T1000 (cell line): Measurements from ENCODE around the gene DNAJC3.
"Not testable (repeated sequence)": the region's sequence is repeated elsewhere in the genome, so short reads cannot be mapped to it uniquely, and the experiment has no call there.

ENCODE experiments used
- DNase-seq: peaks from one replicate; lab custom pipeline; 2025; ENCODE audit warnings: mixed read lengths; lab: John Stamatoyannopoulos, UW

Gene DNAJC3

DNA sequence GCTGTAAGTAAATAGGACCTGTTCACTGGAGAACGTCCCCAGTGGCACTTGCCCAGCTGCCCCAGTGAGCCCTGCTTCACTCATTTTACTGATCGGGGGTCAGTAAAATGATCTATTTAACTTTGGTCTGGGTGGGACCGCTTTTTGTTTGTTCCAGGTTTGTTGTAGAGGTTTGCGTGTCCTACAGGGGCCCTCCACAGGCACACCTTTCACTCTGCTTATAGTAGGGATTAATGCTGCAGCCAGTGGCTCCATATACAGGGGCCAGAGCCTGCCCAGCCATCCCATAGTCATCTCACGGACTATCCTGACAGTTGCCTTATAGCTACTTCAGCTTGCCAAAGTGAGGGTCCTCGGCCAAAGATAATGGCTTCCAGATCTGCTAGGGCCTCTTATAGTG is 104.1 kb downstream of the DNAJC3 start:
- no peak for DNase-seq

DNA sequence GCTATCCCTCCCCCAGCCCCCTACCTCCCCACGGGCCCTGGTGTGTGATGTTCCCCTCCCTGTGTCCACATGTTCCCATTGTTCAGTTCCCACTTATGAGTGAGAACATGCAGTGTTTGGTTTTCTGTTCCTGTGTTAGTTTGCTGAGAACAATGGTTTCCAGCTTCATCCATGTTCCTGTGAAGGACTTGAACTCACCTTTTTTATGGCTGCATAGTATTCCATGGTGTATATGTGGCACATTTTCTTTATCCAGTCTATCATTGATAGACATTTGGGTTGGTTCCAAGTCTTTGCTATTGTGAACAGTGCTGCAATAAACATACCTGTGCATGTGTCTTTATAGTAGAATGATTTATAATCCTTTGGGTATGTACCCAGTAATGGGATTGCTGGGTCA is 105.0 kb downstream of the DNAJC3 start:
- DNase-seq: not testable (repeated sequence)

DNA sequence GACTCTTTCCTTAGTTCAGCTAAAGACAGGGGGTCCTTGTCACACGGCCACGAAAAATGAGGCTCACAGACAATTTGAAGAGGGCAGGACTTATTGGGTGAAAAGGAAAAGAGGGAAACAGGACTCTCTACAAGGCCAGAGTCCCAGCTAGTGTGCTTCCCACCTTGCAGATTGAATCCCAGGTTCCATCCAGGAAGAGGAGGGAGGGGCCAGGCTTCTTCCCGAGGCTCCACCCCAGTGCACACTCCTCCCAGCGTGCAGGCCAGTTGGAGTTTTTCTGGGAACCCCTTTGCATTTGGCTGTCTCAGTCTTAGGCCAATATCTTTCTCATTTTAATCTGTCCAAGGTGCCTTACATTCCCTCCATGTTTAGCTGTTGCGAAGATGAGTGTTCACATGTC is 106.8 kb downstream of the DNAJC3 start:
- no peak for DNase-seq

GRCh38 chr13:95784161-95784899 is 107.4 kb downstream of the DNAJC3 start:
- peak; percentile 6 for DNase-seq

DNA sequence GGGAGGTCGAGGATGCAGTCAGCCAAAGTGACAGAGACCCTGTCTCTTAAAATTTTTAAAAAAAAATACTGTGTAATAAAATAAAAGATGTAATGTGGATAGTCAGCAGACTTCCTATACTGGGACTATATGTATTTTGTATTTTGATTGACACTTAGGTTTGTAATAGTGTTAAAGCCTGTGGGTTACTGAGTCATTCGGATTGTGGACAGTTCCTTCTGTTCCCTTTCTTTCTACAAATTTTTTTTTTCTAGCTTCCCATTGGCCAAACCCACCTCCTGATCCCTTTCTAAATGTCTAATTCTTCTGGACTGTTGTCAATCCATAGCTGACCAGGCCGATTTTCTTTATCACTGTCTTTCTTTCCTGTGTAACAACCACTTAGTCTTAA is 108.0 kb downstream of the DNAJC3 start:
- no peak for DNase-seq

GRCh38 chr13:95787356-95788099 is 110.6 kb downstream of the DNAJC3 start:
- DNase-seq: no peak

DNA sequence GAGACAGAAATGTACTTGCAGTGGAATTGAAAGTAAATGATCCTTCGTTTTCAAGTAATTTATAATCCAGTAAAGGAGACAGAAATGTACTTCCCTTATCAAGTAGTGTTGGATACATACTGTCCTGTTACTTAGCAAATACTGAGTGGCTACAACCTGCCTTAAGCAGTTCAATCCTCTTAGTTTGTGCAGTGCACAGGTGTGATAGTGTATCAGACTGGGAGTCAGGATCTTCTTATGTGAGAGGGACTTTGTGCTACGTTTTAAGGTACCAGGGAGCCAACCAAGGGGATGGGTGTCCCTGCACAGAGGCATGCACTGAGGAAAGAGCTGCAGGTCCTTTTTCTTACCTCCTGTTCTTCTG is 111.1 kb downstream of the DNAJC3 start:
- no peak for DNase-seq

GRCh38 chr13:95789315-95789714 is 112.4 kb downstream of the DNAJC3 start:
- not testable (repeated sequence) for DNase-seq

DNA sequence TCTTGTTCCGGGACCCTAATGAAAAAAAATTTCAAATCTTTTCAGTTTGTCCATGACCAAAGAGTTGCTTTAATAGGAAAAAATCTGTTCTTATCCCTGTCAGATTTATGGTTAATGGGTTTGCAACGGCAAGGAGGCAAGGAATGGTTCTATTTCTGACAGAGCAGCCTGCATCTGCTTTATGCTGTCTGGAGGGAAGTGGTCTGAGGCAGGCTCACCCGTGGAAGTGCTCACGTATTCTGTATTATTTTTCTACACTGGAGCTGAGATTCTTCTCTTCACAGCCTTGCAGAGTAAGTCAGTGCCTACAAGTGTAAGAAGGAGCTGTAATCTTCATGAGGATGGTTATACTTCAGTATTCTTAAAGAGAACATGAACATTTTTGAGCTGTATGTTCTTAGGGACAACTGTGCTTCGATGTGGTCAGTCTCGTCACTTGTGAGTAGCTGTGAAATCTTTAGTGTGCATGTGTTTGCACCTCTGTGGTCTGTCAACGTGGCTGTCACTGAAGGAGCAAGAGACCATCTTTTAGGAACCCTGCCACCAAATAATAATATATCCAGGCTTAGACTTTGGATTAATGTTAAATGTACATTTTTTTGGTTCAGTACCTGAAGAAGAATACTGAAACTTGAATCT is 114.3 kb downstream of the DNAJC3 start:
- no peak for DNase-seq

DNA sequence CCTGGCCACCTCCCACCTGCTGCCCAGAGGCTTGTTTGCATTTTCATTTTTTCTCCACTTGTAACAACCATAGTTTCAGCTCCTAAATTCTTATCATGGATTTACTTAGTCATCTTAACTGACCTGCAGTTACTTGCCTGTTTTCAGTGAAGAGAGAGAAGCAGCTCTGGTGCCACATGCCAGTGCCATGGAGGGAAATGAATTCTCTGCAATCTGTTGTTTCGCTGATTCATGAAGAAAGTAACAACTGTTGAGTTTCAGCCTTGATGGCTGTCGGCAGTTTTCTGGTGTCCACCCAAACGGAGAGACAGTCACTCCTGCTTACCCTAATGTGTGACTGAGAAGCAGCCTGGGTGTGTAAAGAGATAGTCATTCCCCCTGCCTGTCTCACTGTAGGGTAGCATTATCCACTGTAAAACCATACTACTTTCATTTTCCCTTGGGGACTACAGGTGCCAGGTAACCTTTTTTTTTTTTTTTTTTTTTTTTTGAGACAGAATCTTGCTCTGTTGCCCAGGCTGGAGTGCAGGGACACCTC is 116.1 kb downstream of the DNAJC3 start:
- no peak for DNase-seq

DNA sequence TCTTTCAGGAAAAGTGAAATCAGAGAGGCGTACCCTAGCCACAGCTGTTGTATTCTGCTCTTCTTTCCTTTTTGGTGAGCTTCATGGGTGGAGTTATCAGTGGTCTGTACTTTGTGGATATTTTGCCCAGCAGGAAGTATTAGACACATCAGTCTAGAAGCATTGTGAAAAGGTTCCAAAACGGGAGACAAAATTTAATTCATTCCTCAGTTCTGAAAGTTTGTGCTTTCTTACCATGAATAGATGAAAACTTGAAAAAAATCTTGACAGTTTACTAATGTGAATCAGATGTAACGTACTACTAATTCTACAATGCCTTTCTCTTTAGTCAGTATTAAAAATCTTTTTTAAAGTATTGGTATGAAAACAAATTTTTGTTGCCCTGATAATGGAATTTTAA is 116.8 kb downstream of the DNAJC3 start:
- no peak for DNase-seq

GRCh38 chr13:95797016-95797415 is 120.1 kb downstream of the DNAJC3 start:
- DNase-seq: no peak

DNA sequence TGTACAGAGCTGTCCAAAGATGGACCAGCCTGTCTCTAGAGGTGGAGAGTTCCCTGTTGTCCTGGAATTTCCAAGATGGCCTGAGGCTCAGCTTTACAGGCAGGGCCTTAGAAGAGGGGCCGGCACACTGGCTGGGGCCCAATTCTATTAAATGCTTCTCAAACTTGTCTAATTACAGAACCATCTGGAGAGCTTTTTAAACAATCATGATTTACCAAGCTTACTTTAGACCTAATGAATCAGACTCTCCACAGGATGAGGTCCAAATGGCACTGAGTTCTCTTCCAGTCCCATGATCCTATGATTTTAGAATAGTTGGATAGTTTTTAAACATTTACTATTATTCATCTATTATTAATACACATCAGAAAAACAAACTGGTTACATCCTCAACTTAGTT is 123.5 kb downstream of the DNAJC3 start:
- DNase-seq: no peak

GRCh38 chr13:95801825-95802224 is 124.9 kb downstream of the DNAJC3 start:
- DNase-seq: no peak

GRCh38 chr13:95805921-95806320 is 129.0 kb downstream of the DNAJC3 start:
- no peak for DNase-seq

DNA sequence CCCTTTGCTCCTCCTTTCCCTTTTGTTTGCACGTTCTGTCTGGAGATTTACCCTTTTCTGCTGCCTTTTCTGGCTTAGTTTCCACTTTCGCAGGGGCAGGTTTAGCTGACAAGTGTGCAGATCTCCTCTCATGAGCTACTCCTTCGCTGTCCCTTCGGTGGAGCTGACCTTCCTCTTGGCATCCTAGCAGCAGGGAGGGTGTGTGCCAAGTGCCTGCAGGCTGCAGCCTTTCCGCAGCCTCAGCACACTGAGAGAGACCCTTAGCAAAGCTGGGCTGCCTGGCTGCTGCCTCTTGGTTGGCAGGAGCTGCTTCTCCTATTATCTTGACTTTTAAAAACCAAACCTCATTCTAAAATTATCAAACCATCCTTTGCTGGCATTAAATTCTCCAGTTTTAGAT is 132.5 kb downstream of the DNAJC3 start:
- DNase-seq: no peak

DNA sequence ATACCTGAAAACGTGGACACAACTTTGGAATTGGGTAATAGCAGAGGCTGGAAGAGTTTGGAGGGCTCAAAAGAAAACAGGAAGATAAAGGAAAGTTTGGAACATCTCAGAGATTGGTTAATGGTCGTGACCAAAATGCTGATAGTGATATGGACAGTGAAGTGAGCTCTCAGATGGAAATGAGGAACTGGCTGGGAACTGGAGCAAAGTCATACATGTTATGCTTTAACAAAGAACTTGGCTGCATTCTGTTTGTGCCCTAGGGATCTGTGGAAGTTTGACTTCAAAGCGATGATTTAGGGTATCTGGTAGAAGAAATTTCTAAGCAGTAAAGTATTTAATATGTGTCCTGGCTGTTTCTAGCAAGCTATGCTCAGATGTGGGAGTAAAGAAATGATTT is 136.2 kb downstream of the DNAJC3 start:
- DNase-seq: no peak

DNA sequence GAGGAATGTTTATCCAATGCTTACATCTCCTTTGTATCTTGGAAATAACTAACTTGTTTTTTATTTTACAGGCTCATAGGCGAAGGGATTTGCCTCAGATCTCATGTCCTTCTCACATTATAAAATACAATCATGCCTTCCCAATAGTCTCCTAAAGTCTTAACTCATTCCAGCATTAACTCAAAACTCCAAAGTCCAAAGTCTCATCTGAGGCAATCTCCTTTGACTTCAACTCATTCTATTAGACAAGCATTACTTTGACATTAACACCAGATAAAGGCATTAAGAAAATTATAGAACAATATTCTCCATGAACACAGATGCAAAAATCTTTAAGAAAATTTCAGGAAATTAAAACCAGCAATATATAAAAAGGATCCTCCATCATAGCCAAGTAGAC is 137.6 kb downstream of the DNAJC3 start:
- no peak for DNase-seq

DNA sequence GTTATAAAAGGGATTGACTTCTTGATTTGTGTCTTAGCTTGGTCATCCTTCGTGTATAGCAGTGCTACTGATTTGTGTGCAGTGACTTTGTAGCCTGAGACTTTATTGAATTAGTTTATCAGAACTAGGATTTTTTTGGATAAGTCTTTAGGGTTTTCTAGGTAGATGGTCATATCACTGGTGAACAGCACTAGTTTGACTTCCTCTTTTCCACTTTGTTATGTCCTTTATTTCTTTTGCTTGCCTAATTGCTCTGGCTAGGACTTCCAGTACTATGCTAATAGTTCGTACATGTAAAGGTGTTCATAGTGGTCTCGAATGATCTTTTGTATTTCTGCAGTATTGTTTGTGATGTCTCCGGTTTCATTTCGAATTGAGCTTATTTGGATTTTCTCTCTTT is 145.4 kb downstream of the DNAJC3 start:
- no peak for DNase-seq

DNA sequence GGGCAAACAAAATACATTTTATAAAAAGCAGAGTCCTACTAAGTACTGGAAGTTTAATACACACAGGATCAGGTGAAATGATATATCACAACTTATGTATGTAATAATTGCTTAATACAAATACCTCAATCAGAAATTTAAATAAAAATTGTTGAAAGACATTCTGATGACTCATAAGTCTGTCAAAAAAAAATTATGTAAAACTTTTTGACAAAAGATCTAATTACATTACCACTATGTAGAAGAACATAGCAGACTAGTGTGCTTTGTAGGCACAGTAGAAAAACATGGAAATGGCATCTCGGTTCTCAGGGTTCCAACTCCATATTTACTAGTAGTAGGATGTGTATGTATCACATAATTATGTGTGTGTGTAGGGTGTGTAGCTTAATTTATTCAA is 156.2 kb downstream of the DNAJC3 start:
- DNase-seq: no peak

DNA sequence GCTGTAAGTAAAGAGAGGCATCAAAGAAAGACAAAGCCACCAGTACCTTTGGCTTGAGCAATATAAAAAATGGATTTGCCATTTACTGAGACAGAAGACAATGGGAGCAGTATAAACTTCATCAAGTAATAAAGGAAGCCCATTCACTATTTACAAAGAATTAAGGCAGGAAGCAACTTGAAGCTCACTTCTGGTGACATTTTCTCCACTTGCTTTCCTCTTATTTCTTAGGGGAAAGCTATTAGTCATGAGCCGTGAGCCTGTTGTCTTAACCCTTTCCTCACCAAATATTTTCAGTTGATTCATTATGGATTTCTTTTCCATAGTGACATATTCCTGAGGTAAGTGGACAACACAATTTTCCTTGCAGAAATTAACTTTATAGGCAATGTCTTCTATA is 156.8 kb downstream of the DNAJC3 start:
- no peak for DNase-seq

DNA sequence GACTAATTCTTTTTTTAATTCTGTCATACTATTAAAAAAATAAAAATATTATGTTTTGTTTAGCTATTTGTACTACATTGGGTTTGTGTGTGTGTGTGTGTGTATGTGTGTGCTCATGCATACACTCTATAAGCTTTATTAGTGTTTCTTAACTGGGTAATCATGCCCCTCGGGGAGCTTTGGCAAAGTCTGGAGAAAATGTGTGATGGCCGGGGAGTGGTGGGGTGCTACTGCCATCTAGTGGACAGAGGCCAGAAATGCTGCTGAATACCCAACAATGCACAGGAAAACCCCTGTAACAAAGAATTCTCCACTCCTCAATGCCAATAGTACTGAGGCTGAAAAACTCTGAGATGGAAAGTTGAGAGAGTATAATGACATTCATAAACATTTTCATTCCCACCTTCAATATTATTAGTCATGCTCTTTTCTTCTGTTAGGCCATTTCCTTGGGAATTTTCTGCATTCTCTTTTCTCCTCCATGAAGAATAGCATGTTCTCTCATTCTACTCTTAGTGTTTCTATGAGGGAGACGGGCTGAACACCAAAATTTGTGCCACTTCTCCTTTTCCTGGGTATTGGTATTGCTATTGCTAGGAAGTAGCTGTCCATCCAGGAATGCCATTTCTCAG is 157.3 kb downstream of the DNAJC3 start:
- peak; percentile 19 for DNase-seq

GRCh38 chr13:95841894-95842293 is 165.0 kb downstream of the DNAJC3 start:
- DNase-seq: no peak
